HT1080 (cell line): ENCODE results near the gene ZSCAN25. TPM values are rescaled to one million over a fixed set of nuclear protein-coding genes. Genes with fewer than 3 reads are reported as not detected.
A peak's percentile ranks its signal among the peaks of the same experiment; 100 is the strongest.
"Not testable (repeated sequence)": the region's sequence is repeated elsewhere in the genome, so short reads cannot be mapped to it uniquely, and the experiment has no call there.

ENCODE experiments used
- DNase-seq: peaks from one replicate; pipeline ENCODE4 v3.0.0-alpha.2; 2015; ENCODE audit warnings: low read depth
- total RNA-seq: library from RNA; depleted of rRNA; stranded (reverse); fragments of >200 nt; shearing (Covaris generic); gene quantifications from 2 replicates; pipeline ENCODE4 v1.2.3, GENCODE V29; 2014

ZSCAN25 gene
- total RNA-seq, 1 experiment from 2014 or later, result 14.2 TPM

- DNase-seq, result no peak
Measured at GRCh38 chr7:99617192-99617781, 541 bp downstream of the ZSCAN25 start.

GRCh38 chr7:99618726-99619125 is 2.0 kb downstream of the ZSCAN25 start:
- peak; percentile 66 for DNase-seq

GRCh38 chr7:99619571-99620130 is 2.9 kb downstream of the ZSCAN25 start:
- DNase-seq, result no peak

GRCh38 chr7:99621271-99621670 is 4.5 kb downstream of the ZSCAN25 start:
- no peak for DNase-seq

GRCh38 chr7:99622596-99622995 is 5.8 kb downstream of the ZSCAN25 start:
- no peak for DNase-seq

GRCh38 chr7:99623091-99623693 is 6.4 kb downstream of the ZSCAN25 start:
- DNase-seq, result no peak

GRCh38 chr7:99623702-99624447 is 7.1 kb downstream of the ZSCAN25 start:
- DNase-seq, result no peak

- no peak for DNase-seq
Measured at GRCh38 chr7:99624484-99624883, 7.7 kb downstream of the ZSCAN25 start.

- DNase-seq, result no peak
Measured at GRCh38 chr7:99625321-99625720, 8.6 kb downstream of the ZSCAN25 start.

GRCh38 chr7:99625961-99626360 is 9.2 kb downstream of the ZSCAN25 start:
- DNase-seq, result no peak

GRCh38 chr7:99626661-99627060 is 9.9 kb downstream of the ZSCAN25 start:
- no peak for DNase-seq

GRCh38 chr7:99627513-99627912 is 10.8 kb downstream of the ZSCAN25 start:
- DNase-seq, result no peak

GRCh38 chr7:99628471-99629465 is 12.0 kb downstream of the ZSCAN25 start:
- no peak for DNase-seq

- no peak for DNase-seq
Measured at GRCh38 chr7:99629643-99630042, 12.9 kb downstream of the ZSCAN25 start.

- DNase-seq, result no peak
Measured at GRCh38 chr7:99631295-99632109, 14.8 kb downstream of the ZSCAN25 start.

- not testable (repeated sequence) for DNase-seq
Measured at GRCh38 chr7:99637414-99637813, 20.7 kb downstream of the ZSCAN25 start.

- no peak for DNase-seq
Measured at GRCh38 chr7:99638731-99639130, 22.0 kb downstream of the ZSCAN25 start.

- no peak for DNase-seq
Measured at GRCh38 chr7:99639267-99639666, 22.5 kb downstream of the ZSCAN25 start.

- peak; percentile 46 for DNase-seq
Measured at GRCh38 chr7:99642027-99642426, 25.3 kb downstream of the ZSCAN25 start.

GRCh38 chr7:99643464-99643863 is 26.7 kb downstream of the ZSCAN25 start:
- no peak for DNase-seq
